K562 (cell line): ENCODE measurements around the gene FLOT2. TPM values are rescaled to one million over a fixed set of nuclear protein-coding genes. Genes with fewer than 3 reads are reported as not detected.

Experiments used
- KAT7 ChIP-seq: sonication (generic); formaldehyde crosslinking; IDR thresholded peaks from 2 replicates; pipeline ENCODE4 v1.8.0; 2022; ENCODE audit warnings: missing genetic modification reagents, mild to moderate bottlenecking, borderline replicate concordance
- SREBF2 ChIP-seq: sonication (generic); formaldehyde crosslinking; IDR thresholded peaks from 2 replicates; pipeline ENCODE4 v1.4.0; 2020; ENCODE audit warnings: mild to moderate bottlenecking, missing genetic modification reagents
- TCFL5 ChIP-seq: fragments of 250-450 bp; sonication (Bioruptor Pico); conservative IDR thresholded peaks from 2 replicates; pipeline ENCODE4 v1.6.1; 2021; ENCODE audit warnings: mild to moderate bottlenecking, moderate library complexity, matching md5 sums
- TEAD1 ChIP-seq, 2 experiments: fragments of 450-650 bp in 1 of 2; sonication (generic) in 1 of 2; formaldehyde crosslinking; IDR thresholded peaks; 2 replicates each; pipeline versions ENCODE4 v1.4.0 to v1.8.0; 2020 to 2022; ENCODE audit warnings: mild to moderate bottlenecking in 2 of 2, missing genetic modification reagents in 1 of 2
- ZNF586 ChIP-seq: fragments of 450-650 bp; formaldehyde crosslinking; conservative IDR thresholded peaks from 2 replicates; pipeline ENCODE4 v1.4.0; 2020; ENCODE audit warnings: mild to moderate bottlenecking, moderate library complexity
- ZNF589 ChIP-seq: fragments of 200-800 bp; sonication (Bioruptor generic); IDR thresholded peaks from 2 replicates; pipeline ENCODE4 v1.6.1; 2016; ENCODE audit warnings: low read depth, missing genetic modification characterization, missing compliant biosample characterization
- polyA plus RNA-seq, 8 experiments: library from polyadenylated mRNA; depleted of rRNA in 4 of 8; stranded (reverse) in 5 of 8; unstranded in 3 of 8; fragments of >200 nt; fragmentation: Nextera tagmentation in 2 of 8; fragmentation: Illumina TruSeq in 1 of 8; extraction: Ambion mirVana in 2 of 8; extraction: Trizol in 1 of 8; gene quantifications; 2 replicates each; pipeline versions ENCODE4 v1.2.1 to v1.2.3, GENCODE V29; 2011 to 2014; ENCODE audit warnings: inconsistent platforms in 1 of 8, missing spikeins in 1 of 8
- total RNA-seq, 7 experiments: library from RNA; depleted of rRNA in 6 of 7; stranded (reverse); fragments of >200 nt in 6 of 7; fragmentation: Illumina TruSeq in 2 of 7; extraction: Trizol in 2 of 7; gene quantifications; 2 replicates each; pipeline versions ENCODE4 v1.2.1 to v1.2.3, GENCODE V29; 2011 to 2021; ENCODE audit warnings: low replicate concordance in 1 of 7
- TF ChIP-seq, protein P1 (sequence below): fragments of 450-650 bp; formaldehyde crosslinking; IDR thresholded peaks from 2 replicates; pipeline ENCODE4 v1.4.0; 2020; ENCODE audit warnings: mild to moderate bottlenecking, moderate library complexity
- TF ChIP-seq, protein P2 (sequence below): fragments of 250-450 bp; sonication (Bioruptor Pico); IDR thresholded peaks from 2 replicates; pipeline ENCODE4 v1.9.0; 2021; ENCODE audit warnings: mild to moderate bottlenecking, inconsistent platforms
- TF ChIP-seq, protein P3 (sequence below): sonication (generic); formaldehyde crosslinking; IDR thresholded peaks from 2 replicates; pipeline ENCODE4 v1.8.1; 2023; ENCODE audit warnings: mild to moderate bottlenecking, missing genetic modification reagents, moderate library complexity
- TF ChIP-seq, protein P4 (sequence below): fragments of 250-450 bp; sonication (Bioruptor Pico); IDR thresholded peaks from 2 replicates; pipeline ENCODE4 v1.4.0; 2020; ENCODE audit warnings: mild to moderate bottlenecking, moderate library complexity
- TF ChIP-seq, protein P5 (sequence below), 3 experiments: fragments of 200-800 bp in 1 of 3; fragments of 250-450 bp in 1 of 3; fragments of 450-650 bp in 1 of 3; sonication (Bioruptor Pico) in 1 of 3; sonication (Bioruptor generic) in 1 of 3; formaldehyde crosslinking in 1 of 3; IDR thresholded peaks; 2 replicates each; pipeline versions ENCODE4 v1.6.1 to v1.8.0; 2016 to 2022; ENCODE audit warnings: mild to moderate bottlenecking in 2 of 3, missing genetic modification characterization in 2 of 3, missing compliant biosample characterization in 1 of 3, moderate library complexity in 1 of 3

Gene FLOT2
- total and polyA plus RNA-seq, 9 of the 15 experiments (the other 6 are each of a cell fraction or from before 2014, with no cell fraction given) = 17.5 to 138 (median 41.7) TPM

DNA sequence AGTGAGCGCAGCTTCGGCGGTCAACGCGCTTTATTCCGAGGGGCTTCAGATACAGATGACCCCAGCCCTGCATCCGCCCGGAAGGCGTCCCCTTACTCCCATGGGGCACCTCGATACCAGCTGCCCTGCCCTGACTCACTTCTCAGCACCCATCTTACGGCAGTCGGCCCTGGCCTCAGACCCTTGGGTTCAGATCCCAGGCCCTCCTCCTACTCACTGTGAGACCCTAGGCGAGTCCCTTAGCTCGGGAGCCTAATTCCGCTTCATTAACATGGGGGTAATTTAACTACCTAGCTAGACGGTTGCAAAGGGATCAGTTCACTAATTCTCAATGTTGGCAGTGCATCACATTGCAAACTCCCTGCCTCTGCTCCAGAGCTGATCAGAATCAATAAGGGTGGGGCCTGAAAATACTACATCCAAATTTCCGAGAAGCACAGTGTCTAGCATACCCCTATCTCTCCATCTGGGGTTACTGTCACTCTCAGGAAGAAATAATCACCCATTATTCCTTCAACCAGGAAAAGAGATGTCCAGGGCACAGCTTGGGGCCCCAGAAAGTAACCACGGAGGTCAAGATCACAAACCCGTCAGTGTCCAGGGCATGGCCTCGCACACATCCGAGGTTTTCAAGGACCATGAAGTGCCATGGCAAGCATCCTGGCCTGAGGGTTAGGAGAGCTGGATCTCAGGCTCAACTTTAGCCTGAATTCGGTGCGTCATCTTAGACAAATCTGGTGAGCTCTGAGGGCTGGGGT lies 415 bp upstream of the FLOT2 start (continued):
- TF ChIP-seq, protein P1, sequence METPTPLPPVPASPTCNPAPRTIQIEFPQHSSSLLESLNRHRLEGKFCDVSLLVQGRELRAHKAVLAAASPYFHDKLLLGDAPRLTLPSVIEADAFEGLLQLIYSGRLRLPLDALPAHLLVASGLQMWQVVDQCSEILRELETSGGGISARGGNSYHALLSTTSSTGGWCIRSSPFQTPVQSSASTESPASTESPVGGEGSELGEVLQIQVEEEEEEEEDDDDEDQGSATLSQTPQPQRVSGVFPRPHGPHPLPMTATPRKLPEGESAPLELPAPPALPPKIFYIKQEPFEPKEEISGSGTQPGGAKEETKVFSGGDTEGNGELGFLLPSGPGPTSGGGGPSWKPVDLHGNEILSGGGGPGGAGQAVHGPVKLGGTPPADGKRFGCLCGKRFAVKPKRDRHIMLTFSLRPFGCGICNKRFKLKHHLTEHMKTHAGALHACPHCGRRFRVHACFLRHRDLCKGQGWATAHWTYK = peak; percentile 89; the same call in 1 of the 2 replicates
- TF ChIP-seq ZNF586 (CRISPR knock-in tag) (0 out of 2 replicates have a peak, but pooled peaks have one; percentile 43), KAT7 (CRISPR knock-in tag) (peak; percentile 64; the same call in 1 of the 2 replicates), TEAD1 (CRISPR knock-in tag; IDR thresholded peaks at IDR 0.05) (peak in 1 of 2 experiments; percentile 58; a peak in 1 of 4 replicates), SREBF2 (CRISPR knock-in tag) (peak; percentile 86; the same call in 1 of the 2 replicates), ZNF589 (0 out of 2 replicates have a peak, but pooled peaks have one; percentile 26), TCFL5 (CRISPR knock-in tag) (0 out of 2 replicates have a peak, but pooled peaks have one; percentile 39)
- TF ChIP-seq, protein P2, sequence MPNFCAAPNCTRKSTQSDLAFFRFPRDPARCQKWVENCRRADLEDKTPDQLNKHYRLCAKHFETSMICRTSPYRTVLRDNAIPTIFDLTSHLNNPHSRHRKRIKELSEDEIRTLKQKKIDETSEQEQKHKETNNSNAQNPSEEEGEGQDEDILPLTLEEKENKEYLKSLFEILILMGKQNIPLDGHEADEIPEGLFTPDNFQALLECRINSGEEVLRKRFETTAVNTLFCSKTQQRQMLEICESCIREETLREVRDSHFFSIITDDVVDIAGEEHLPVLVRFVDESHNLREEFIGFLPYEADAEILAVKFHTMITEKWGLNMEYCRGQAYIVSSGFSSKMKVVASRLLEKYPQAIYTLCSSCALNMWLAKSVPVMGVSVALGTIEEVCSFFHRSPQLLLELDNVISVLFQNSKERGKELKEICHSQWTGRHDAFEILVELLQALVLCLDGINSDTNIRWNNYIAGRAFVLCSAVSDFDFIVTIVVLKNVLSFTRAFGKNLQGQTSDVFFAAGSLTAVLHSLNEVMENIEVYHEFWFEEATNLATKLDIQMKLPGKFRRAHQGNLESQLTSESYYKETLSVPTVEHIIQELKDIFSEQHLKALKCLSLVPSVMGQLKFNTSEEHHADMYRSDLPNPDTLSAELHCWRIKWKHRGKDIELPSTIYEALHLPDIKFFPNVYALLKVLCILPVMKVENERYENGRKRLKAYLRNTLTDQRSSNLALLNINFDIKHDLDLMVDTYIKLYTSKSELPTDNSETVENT = peak; percentile 4; the same call in 1 of the 2 replicates
- TF ChIP-seq, protein P3, sequence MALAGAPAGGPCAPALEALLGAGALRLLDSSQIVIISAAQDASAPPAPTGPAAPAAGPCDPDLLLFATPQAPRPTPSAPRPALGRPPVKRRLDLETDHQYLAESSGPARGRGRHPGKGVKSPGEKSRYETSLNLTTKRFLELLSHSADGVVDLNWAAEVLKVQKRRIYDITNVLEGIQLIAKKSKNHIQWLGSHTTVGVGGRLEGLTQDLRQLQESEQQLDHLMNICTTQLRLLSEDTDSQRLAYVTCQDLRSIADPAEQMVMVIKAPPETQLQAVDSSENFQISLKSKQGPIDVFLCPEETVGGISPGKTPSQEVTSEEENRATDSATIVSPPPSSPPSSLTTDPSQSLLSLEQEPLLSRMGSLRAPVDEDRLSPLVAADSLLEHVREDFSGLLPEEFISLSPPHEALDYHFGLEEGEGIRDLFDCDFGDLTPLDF (CRISPR knock-in tag) = peak; percentile 59; the same call in 1 of the 2 replicates
- TF ChIP-seq, protein P4, sequence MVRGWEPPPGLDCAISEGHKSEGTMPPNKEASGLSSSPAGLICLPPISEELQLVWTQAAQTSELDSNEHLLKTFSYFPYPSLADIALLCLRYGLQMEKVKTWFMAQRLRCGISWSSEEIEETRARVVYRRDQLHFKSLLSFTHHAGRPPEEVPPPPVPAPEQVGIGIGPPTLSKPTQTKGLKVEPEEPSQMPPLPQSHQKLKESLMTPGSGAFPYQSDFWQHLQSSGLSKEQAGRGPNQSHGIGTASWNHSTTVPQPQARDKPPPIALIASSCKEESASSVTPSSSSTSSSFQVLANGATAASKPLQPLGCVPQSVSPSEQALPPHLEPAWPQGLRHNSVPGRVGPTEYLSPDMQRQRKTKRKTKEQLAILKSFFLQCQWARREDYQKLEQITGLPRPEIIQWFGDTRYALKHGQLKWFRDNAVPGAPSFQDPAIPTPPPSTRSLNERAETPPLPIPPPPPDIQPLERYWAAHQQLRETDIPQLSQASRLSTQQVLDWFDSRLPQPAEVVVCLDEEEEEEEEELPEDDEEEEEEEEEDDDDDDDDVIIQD (CRISPR knock-in tag) = 0 out of 2 replicates have a peak, but pooled peaks have one; percentile 44
- TF ChIP-seq, protein P5, sequence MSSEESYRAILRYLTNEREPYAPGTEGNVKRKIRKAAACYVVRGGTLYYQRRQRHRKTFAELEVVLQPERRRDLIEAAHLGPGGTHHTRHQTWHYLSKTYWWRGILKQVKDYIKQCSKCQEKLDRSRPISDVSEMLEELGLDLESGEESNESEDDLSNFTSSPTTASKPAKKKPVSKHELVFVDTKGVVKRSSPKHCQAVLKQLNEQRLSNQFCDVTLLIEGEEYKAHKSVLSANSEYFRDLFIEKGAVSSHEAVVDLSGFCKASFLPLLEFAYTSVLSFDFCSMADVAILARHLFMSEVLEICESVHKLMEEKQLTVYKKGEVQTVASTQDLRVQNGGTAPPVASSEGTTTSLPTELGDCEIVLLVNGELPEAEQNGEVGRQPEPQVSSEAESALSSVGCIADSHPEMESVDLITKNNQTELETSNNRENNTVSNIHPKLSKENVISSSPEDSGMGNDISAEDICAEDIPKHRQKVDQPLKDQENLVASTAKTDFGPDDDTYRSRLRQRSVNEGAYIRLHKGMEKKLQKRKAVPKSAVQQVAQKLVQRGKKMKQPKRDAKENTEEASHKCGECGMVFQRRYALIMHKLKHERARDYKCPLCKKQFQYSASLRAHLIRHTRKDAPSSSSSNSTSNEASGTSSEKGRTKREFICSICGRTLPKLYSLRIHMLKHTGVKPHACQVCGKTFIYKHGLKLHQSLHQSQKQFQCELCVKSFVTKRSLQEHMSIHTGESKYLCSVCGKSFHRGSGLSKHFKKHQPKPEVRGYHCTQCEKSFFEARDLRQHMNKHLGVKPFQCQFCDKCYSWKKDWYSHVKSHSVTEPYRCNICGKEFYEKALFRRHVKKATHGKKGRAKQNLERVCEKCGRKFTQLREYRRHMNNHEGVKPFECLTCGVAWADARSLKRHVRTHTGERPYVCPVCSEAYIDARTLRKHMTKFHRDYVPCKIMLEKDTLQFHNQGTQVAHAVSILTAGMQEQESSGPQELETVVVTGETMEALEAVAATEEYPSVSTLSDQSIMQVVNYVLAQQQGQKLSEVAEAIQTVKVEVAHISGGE (CRISPR knock-in tag; IDR thresholded peaks at IDR 0.05) = peak in 1 of 3 experiments; percentile 19; a peak in 1 of 6 replicates
